Measurements from ENCODE around the gene DLGAP5. TPM values are rescaled to one million over a fixed set of nuclear protein-coding genes. Genes with fewer than 3 reads are reported as not detected.

Gene DLGAP5
- total and polyA plus RNA-seq, 8 donors: 0.12 to 0.90 (median 0.47) TPM; not detected in 4

DNA sequence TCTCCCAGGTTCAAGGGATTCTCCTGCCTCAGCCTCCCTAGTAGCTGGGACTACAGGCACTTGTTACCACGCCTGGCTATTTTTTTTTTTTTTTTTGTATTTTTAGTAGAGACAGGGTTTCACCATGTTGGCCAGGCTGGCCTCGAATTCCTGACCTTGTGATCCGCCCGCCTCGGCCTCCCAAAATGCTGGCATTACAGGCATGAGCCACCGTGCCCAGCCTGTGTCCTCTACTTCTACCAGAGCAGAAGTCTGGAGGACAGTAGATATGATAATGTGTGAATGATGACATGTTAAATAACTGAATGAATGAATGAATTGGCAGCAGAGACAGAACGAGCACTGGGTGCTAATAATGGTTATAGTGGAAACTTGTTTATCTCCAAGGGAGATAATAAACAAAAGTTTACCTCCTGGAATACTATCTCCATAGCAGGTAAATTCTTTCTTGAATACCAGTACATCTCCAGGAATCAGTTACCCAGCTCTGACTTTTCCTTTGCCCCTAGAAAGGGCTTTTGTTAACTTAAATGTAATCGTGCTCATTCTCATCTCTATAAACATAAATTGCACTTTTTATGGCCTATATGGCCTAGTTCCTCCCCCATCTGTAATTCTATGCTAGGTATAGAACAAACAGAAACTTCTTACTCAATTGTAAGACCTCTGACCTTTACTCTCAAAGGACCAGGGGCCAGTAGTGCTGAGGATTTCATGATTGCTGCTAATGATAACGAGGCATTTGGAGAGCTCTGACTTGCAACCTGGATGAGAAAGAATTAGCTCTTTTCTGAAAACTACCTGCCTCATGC lies 69.6 kb downstream of the DLGAP5 start:
- FAIRE-seq: no peak
- peak overlapping the region in 3 of 4 donors; percentile 24 to 64 (median 59) for H3K27ac ChIP-seq
- 75 to 82% methylated on average over 9 of the region's 9 CpGs for WGBS, 2 donors
- no peaks in the 10 kb centered on the region for H3K9me3 ChIP-seq
- no peak for DNase-seq
- H3K36me3 ChIP-seq: no peaks in the 10 kb centered on the region
- TF ChIP-seq, protein P1, sequence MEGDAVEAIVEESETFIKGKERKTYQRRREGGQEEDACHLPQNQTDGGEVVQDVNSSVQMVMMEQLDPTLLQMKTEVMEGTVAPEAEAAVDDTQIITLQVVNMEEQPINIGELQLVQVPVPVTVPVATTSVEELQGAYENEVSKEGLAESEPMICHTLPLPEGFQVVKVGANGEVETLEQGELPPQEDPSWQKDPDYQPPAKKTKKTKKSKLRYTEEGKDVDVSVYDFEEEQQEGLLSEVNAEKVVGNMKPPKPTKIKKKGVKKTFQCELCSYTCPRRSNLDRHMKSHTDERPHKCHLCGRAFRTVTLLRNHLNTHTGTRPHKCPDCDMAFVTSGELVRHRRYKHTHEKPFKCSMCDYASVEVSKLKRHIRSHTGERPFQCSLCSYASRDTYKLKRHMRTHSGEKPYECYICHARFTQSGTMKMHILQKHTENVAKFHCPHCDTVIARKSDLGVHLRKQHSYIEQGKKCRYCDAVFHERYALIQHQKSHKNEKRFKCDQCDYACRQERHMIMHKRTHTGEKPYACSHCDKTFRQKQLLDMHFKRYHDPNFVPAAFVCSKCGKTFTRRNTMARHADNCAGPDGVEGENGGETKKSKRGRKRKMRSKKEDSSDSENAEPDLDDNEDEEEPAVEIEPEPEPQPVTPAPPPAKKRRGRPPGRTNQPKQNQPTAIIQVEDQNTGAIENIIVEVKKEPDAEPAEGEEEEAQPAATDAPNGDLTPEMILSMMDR (IDR thresholded peaks at IDR 0.05): no peak
- H3K27me3 ChIP-seq: no peaks in the 10 kb centered on the region
- no peak for ATAC-seq
- peaks cover 11 to 16% (median 16%) of the 10 kb centered on the region in 3 donors for H3K4me1 ChIP-seq
- no peak overlapping the region for H3K4me3 ChIP-seq
- intact Hi-C loops (cut with DNase I): no loop called here

DNA sequence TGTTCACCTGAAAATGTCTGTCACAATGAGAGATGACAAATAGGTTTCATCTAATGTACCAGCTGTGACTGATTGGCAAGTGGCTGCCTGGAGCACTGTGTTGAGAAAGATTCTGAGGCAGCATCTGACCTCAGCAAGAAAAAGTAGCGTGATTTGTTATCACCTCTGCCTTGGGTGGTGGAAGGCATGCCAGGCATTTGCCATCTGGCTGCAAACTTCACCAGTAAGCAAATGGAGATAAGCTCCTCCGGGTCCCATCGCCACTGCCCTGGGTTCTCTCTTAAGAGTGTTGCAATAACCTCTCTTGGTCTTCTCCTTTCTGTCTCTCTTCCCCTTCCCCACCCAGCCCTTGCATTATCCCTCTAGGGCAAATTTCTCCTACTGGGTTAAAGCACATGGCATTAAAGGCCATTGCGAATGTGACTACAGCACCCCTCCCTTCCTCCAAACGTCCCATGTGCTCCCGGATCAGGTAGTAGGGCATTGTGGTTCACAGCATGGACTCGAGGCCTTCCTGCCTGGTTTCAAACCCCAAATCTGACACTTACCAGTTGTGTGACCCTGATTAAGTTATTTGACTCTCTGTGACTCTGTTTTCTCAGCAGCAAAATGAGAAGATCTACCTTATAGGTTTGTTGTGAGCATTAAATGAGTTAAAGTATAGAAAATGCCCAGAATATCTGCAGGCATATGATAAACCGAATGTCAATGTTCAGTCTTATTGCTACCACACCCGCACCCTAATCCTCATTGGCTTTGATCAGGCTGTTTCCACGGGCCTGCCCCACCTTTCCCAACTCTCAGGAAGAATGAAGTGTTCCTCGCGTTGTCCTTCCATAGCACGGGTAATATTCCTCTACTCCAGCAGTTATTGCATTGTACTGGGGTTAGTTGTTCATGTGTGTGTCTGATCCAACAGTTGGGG lies 70.6 kb downstream of the DLGAP5 start:
- intact Hi-C loops (cut with DNase I): no loop called here
- no peaks in the 10 kb centered on the region for H3K36me3 ChIP-seq
- DNase-seq (no peak), FAIRE-seq (no peak), ATAC-seq (no peak)
- H3K27me3 ChIP-seq: no peaks in the 10 kb centered on the region
- no peak overlapping the region for H3K27ac ChIP-seq
- peaks cover 14 to 25% (median 24%) of the 10 kb centered on the region in 3 donors for H3K4me1 ChIP-seq
- no peak overlapping the region for H3K4me3 ChIP-seq
- H3K9me3 ChIP-seq: no peaks in the 10 kb centered on the region
- TF ChIP-seq, protein P1 (IDR thresholded peaks at IDR 0.05): no peak
- WGBS, 2 donors: 78 to 80% methylated on average over 13 of the region's 13 CpGs

DNA sequence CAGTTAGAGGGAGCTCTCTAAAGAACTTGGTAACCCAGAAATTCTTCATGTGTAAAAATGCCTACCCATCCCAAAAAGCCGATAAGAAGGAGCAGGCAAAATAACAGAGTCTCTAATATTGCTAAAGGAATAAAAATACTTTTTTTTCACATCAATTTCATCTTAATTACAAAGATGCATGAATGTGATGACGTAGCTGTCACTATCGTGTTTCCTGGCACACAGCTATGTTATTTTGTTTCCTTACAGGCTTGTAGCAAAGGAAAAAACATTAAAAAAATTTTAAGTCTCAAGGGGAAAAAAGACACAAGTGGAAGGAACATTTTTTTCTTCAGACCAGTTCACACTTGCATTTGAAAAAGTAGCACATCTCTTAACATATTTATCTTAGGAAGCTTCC lies 72.6 kb downstream of the DLGAP5 start:
- DNase-seq (no peak), ATAC-seq (no peak), FAIRE-seq (no peak)
- H3K36me3 ChIP-seq: no peaks in the 10 kb centered on the region
- intact Hi-C loops (cut with DNase I): no loop called here
- peak overlapping the region in 2 of 4 donors; percentile 22 to 57 for H3K27ac ChIP-seq
- H3K9me3 ChIP-seq: no peaks in the 10 kb centered on the region
- H3K4me1 ChIP-seq: peaks cover 21 to 32% (median 31%) of the 10 kb centered on the region in 3 donors
- H3K27me3 ChIP-seq: no peaks in the 10 kb centered on the region
- TF ChIP-seq, protein P1 (IDR thresholded peaks at IDR 0.05): no peak
- no peak overlapping the region for H3K4me3 ChIP-seq
- 60 to 77% methylated on average over 3 of the region's 3 CpGs for WGBS, 2 donors

DNA sequence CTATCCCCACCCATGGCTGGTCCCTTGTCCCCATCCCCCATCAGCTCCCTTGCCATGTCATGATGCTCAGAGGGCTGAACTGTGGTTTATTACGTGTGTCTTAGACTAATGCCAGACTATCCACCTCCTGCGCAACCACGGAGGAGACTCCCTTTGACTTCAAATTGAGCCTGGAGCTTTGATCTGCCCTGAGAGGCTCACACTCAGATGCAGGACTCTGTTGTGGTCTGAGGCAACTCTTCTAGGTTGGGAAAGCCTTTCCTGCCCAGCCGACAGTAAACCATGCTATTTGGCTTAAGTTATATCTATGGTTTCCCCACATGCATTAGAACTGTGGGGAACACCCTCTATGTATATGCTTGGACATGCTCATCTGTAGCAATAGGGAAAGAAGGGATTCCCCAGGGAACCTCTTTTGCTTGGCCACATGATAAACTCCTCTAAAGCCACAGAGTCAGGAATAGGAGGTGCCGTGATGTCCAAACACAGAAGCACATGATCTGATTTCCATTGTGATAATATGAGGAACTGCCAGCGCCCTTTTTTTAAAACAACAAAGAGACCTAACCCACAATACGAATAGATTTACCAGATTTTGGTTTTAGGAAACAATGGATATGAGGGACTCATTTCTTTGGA lies 73.5 kb downstream of the DLGAP5 start:
- peaks cover 20 to 29% (median 26%) of the 10 kb centered on the region in 3 donors for H3K4me1 ChIP-seq
- H3K36me3 ChIP-seq: no peaks in the 10 kb centered on the region
- FAIRE-seq: no peak
- H3K27me3 ChIP-seq: no peaks in the 10 kb centered on the region
- intact Hi-C loops (cut with DNase I): no loop called here
- TF ChIP-seq, protein P1 (IDR thresholded peaks at IDR 0.05): no peak
- 83 to 85% methylated on average over 7 of the region's 7 CpGs for WGBS, 2 donors
- no peak for DNase-seq
- H3K27ac ChIP-seq: peak overlapping the region in 2 of 4 donors; percentile 43 to 57
- no peaks in the 10 kb centered on the region for H3K9me3 ChIP-seq
- peak in 1 of 4 donors; percentile 7 for ATAC-seq
- H3K4me3 ChIP-seq: no peak overlapping the region

Measured in pancreas (tissue), 10 donors.